GM12878 (cell line): Measurements from ENCODE around the gene MBD2. TPM values are rescaled to one million over a fixed set of nuclear protein-coding genes. Genes with fewer than 3 reads are reported as not detected.

Experiments used
- ASH2L ChIP-seq: fragments of 300-600, 200-600 bp; sonication (generic); IDR thresholded peaks from 2 replicates; pipeline ENCODE4 v1.6.1; 2017; ENCODE audit warnings: low read depth, mild to moderate bottlenecking, borderline replicate concordance
- ATF2 ChIP-seq: IDR thresholded peaks from 2 replicates; pipeline ENCODE4 v1.6.1; 2012; ENCODE audit warnings: low read length, inconsistent platforms
- CBX5 ChIP-seq: sonication (generic); IDR thresholded peaks from 2 replicates; pipeline ENCODE4 v1.6.1; 2016; ENCODE audit warnings: low read depth, moderate library complexity, mild to moderate bottlenecking, inconsistent platforms
- EED ChIP-seq: sonication (generic); IDR thresholded peaks from 2 replicates; pipeline ENCODE4 v1.6.1; 2016; ENCODE audit warnings: antibody characterized with exemption, low read depth
- IKZF2 ChIP-seq, 2 experiments: fragments of 450-650 bp; IDR thresholded peaks; 2 replicates each; pipeline ENCODE4 v1.6.1; 2017; ENCODE audit warnings: mild to moderate bottlenecking in 2 of 2, moderate library complexity in 2 of 2
- IRF4 ChIP-seq: IDR thresholded peaks from 2 replicates; pipeline ENCODE4 v1.6.1; 2011; ENCODE audit warnings: low read depth, low read length
- KAT2A ChIP-seq: conservative IDR thresholded peaks from 2 replicates; pipeline ENCODE4 v1.6.1; 2011; ENCODE audit warnings: low read depth, low read length; ENCODE audit not compliant: control insufficient read depth
- MLLT1 ChIP-seq: fragments of 450-650 bp; IDR thresholded peaks from 2 replicates; pipeline ENCODE4 v1.6.1; 2016; ENCODE audit warnings: mild to moderate bottlenecking
- NBN ChIP-seq: fragments of 450-650 bp; IDR thresholded peaks from 2 replicates; pipeline ENCODE4 v1.6.1; 2016
- NKRF ChIP-seq: fragments of 450-650 bp; conservative IDR thresholded peaks from 2 replicates; pipeline ENCODE4 v1.6.1; 2017; ENCODE audit warnings: mild to moderate bottlenecking, moderate library complexity
- POLR2AphosphoS5 ChIP-seq: IDR thresholded peaks from 2 replicates; pipeline ENCODE4 v1.6.1; 2011; ENCODE audit warnings: mild to moderate bottlenecking, low read length, inconsistent platforms
- RAD21 ChIP-seq: IDR thresholded peaks from 2 replicates; pipeline ENCODE4 v1.6.1; 2011; ENCODE audit warnings: mild to moderate bottlenecking, low read depth, low read length, moderate library complexity; ENCODE audit not compliant: insufficient read depth
- RAD51 ChIP-seq: fragments of 450-650 bp; IDR thresholded peaks from 2 replicates; pipeline ENCODE4 v1.6.1; 2016; ENCODE audit warnings: moderate library complexity, mild to moderate bottlenecking, inconsistent platforms
- RUNX3 ChIP-seq: IDR thresholded peaks from 2 replicates; pipeline ENCODE4 v1.6.1; 2012; ENCODE audit warnings: low read length, inconsistent platforms
- SMC3 ChIP-seq: IDR thresholded peaks from 2 replicates; pipeline ENCODE4 v1.6.1; 2011; ENCODE audit warnings: low read length, improper control_type of control experiment, borderline replicate concordance
- YY1 ChIP-seq: IDR thresholded peaks from 2 replicates; pipeline ENCODE4 v1.6.1; 2011; ENCODE audit warnings: low read depth, mild to moderate bottlenecking, low read length
- polyA plus RNA-seq, 11 experiments: library from polyadenylated mRNA; depleted of rRNA in 4 of 11; unstranded in 6 of 11; stranded (reverse) in 5 of 11; fragments of >200 nt; fragmentation: Nextera tagmentation in 4 of 11; fragmentation: Illumina TruSeq in 1 of 11; extraction: Ambion mirVana in 4 of 11; extraction: Trizol in 1 of 11; gene quantifications; 1 replicate in 1 of 11; 2 replicates in 10 of 11; pipeline versions ENCODE4 v1.2.1 to v1.2.3, GENCODE V29; 2011 to 2016; ENCODE audit warnings: inconsistent platforms in 2 of 11, missing spikeins in 2 of 11, low read depth in 1 of 11
- total RNA-seq, 4 experiments: library from RNA; depleted of rRNA in 3 of 4; stranded (reverse); fragments of >200 nt in 3 of 4; fragmentation: Illumina TruSeq in 1 of 4; extraction: Trizol in 1 of 4; gene quantifications; 2 replicates each; pipeline versions ENCODE4 v1.2.1 to v1.2.3, GENCODE V29; 2013 to 2021
- TF ChIP-seq, protein P1 (sequence below): IDR thresholded peaks from 2 replicates; pipeline ENCODE4 v1.6.1; 2012; ENCODE audit warnings: improper control_type of control experiment, low read depth, low read length; ENCODE audit not compliant: insufficient replicate concordance

MBD2 gene
- total and polyA plus RNA-seq, 10 of the 15 experiments (the other 5 are each of a cell fraction or from before 2014, with no cell fraction given) = 24.1 to 276 (median 57.9) TPM

GRCh38 chr18:54269893-54270844, 45.7 kb upstream of the MBD2 start (continued):
- TF ChIP-seq RAD21 = peak; percentile 65
- 0 out of 2 replicates have a peak, but pooled peaks have one; percentile 70 for TF ChIP-seq CBX5
- 0 out of 2 replicates have a peak, but pooled peaks have one; percentile 17 for TF ChIP-seq EED
- TF ChIP-seq KAT2A = no peak
- TF ChIP-seq POLR2AphosphoS5 = peak; percentile 70
- TF ChIP-seq, protein P1, sequence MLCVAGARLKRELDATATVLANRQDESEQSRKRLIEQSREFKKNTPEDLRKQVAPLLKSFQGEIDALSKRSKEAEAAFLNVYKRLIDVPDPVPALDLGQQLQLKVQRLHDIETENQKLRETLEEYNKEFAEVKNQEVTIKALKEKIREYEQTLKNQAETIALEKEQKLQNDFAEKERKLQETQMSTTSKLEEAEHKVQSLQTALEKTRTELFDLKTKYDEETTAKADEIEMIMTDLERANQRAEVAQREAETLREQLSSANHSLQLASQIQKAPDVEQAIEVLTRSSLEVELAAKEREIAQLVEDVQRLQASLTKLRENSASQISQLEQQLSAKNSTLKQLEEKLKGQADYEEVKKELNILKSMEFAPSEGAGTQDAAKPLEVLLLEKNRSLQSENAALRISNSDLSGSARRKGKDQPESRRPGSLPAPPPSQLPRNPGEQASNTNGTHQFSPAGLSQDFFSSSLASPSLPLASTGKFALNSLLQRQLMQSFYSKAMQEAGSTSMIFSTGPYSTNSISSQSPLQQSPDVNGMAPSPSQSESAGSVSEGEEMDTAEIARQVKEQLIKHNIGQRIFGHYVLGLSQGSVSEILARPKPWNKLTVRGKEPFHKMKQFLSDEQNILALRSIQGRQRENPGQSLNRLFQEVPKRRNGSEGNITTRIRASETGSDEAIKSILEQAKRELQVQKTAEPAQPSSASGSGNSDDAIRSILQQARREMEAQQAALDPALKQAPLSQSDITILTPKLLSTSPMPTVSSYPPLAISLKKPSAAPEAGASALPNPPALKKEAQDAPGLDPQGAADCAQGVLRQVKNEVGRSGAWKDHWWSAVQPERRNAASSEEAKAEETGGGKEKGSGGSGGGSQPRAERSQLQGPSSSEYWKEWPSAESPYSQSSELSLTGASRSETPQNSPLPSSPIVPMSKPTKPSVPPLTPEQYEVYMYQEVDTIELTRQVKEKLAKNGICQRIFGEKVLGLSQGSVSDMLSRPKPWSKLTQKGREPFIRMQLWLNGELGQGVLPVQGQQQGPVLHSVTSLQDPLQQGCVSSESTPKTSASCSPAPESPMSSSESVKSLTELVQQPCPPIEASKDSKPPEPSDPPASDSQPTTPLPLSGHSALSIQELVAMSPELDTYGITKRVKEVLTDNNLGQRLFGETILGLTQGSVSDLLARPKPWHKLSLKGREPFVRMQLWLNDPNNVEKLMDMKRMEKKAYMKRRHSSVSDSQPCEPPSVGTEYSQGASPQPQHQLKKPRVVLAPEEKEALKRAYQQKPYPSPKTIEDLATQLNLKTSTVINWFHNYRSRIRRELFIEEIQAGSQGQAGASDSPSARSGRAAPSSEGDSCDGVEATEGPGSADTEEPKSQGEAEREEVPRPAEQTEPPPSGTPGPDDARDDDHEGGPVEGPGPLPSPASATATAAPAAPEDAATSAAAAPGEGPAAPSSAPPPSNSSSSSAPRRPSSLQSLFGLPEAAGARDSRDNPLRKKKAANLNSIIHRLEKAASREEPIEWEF = peak; percentile 10
- TF ChIP-seq ASH2L = no peak
- 0 out of 2 replicates have a peak, but pooled peaks have one; percentile 17 for TF ChIP-seq MLLT1
- 0 out of 2 replicates have a peak, but pooled peaks have one; percentile 14 for TF ChIP-seq ATF2
- TF ChIP-seq NKRF = peak; percentile 52
- 0 out of 2 replicates have a peak, but pooled peaks have one; percentile 10 for TF ChIP-seq IRF4
- TF ChIP-seq RUNX3 = peak; percentile 63
- peak; percentile 61; the same call in 1 of the 2 replicates for TF ChIP-seq RAD51
- no peak for TF ChIP-seq NBN
- peak; percentile 71; the same call in 1 of the 2 replicates for TF ChIP-seq SMC3
- TF ChIP-seq IKZF2 (IDR thresholded peaks at IDR 0.05) = peak; percentile 10 to 29; a peak in 2 of 4 replicates
- TF ChIP-seq YY1 = 0 out of 2 replicates have a peak, but pooled peaks have one; percentile 1
